Activated T-helper 2 cell treated with anti-CD3 and anti-CD28 coated beads, Interferon-gamma antibody, Interleukin-2, Interleukin-4, amounts not matched to agents 10 μg/mL and 5 μg/mL and 100 μg/mL, durations not matched to agents 14 hours and 24 hours and 36 hours (primary cell): ENCODE measurements around the gene CASZ1. TPM values are rescaled to one million over a fixed set of nuclear protein-coding genes. Genes with fewer than 3 reads are reported as not detected.

Experiments used
- DNase-seq: peaks from one replicate; pipeline ENCODE4 v3.0.0; 2021; ENCODE audit warnings: low spot score
- H3K27ac Mint-ChIP-seq: one replicate; pipeline ENCODE4 v1.8.0; 2021; ENCODE audit warnings: mixed read lengths
- H3K27me3 Mint-ChIP-seq: one replicate; pipeline ENCODE4 v1.8.0; 2021; ENCODE audit warnings: low read depth, mixed read lengths
- H3K36me3 Mint-ChIP-seq: one replicate; pipeline ENCODE4 v1.8.0; 2021; ENCODE audit warnings: low read depth, mixed read lengths
- H3K4me1 Mint-ChIP-seq: one replicate; pipeline ENCODE4 v1.8.0; 2021; ENCODE audit warnings: low read depth, mixed read lengths
- H3K4me3 Mint-ChIP-seq: one replicate; pipeline ENCODE4 v1.8.0; 2021; ENCODE audit warnings: low read depth, mild to moderate bottlenecking, moderate library complexity, mixed read lengths
- H3K9me3 Mint-ChIP-seq: one replicate; pipeline ENCODE4 v1.8.0; 2021; ENCODE audit warnings: mixed read lengths
- intact Hi-C: fragments of 100-400 bp; cut with micrococcal nuclease; formaldehyde crosslinking; loops from one replicate; pipeline ENCODE4 v1.15.1; 2023
- total RNA-seq: library from RNA; stranded (reverse); gene quantifications from 2 replicates; pipeline ENCODE4 v1.2.3, GENCODE V29; 2022

Gene CASZ1
- total RNA-seq, 1 donor from 2014 or later = 9.9 TPM

GRCh38 chr1:10671090-10671489, 125.4 kb downstream of the CASZ1 start:
- Mint-ChIP-seq H3K27ac (no peak overlapping the region), H3K4me3 (no peak overlapping the region), H3K9me3 (no peaks in the 10 kb centered on the region), H3K36me3 (no peaks in the 10 kb centered on the region), H3K4me1 (no peaks in the 10 kb centered on the region), H3K27me3 (no peaks in the 10 kb centered on the region)
- DNase-seq = no peak
- intact Hi-C loops = no loop called here

DNA sequence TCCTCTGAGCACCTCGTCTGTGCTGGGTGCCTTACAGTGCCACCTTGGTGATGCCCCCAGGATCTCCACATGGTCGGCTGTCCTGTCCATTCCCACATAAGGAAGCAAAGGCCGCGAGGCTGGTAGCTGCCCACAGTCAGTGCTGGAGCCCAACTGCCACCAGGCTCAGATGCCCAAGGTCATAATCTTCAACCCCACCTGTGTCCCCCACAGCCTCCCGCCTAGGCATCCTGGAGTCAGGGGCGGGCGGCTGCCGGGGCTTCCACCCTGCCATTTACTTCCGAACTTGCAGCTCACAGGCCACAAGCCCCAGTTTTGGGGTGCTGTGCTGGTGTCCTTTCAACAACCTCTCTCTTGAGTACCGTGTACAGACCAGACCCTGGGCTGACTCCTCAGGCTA, 126.3 kb downstream of the CASZ1 start:
- Mint-ChIP-seq H3K36me3 (no peaks in the 10 kb centered on the region), H3K4me3 (no peak overlapping the region), H3K9me3 (no peaks in the 10 kb centered on the region), H3K27ac (no peak overlapping the region), H3K4me1 (no peaks in the 10 kb centered on the region), H3K27me3 (no peaks in the 10 kb centered on the region)
- intact Hi-C loops = no loop called here
- DNase-seq = no peak

DNA sequence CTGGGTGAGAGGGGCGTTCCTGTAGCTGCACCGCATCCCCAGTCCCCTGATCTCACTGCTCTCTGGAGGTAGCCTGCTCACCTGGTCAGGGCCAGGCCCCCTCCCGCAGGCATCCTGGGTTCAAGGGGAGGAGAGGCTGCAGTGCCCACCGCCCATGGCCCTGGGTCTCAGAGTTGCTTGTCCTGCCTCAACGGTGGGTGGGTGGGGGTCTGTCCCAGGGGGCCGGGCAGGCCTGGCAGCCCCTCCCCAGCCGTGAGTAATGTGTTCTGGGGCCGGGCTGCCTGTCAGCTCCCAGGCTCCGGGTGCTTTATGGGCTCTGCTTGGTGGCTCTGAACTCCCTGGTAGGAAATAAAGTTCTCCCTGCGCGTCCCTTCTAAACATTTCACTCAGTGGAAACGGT, 126.9 kb downstream of the CASZ1 start:
- Mint-ChIP-seq H3K4me3 (no peak overlapping the region), H3K4me1 (no peaks in the 10 kb centered on the region), H3K27ac (no peak overlapping the region), H3K27me3 (no peaks in the 10 kb centered on the region), H3K9me3 (no peaks in the 10 kb centered on the region), H3K36me3 (no peaks in the 10 kb centered on the region)
- no peak for DNase-seq
- intact Hi-C loops = no loop called here

GRCh38 chr1:10667861-10668761, 128.3 kb downstream of the CASZ1 start:
- DNase-seq = no peak
- intact Hi-C loops = no loop called here
- Mint-ChIP-seq H3K27ac (no peak overlapping the region), H3K4me3 (no peak overlapping the region), H3K36me3 (no peaks in the 10 kb centered on the region), H3K4me1 (no peaks in the 10 kb centered on the region), H3K27me3 (no peaks in the 10 kb centered on the region), H3K9me3 (no peaks in the 10 kb centered on the region)

- no peaks in the 10 kb centered on the region for H3K27me3 Mint-ChIP-seq
- H3K4me3 Mint-ChIP-seq = no peak overlapping the region
- H3K27ac Mint-ChIP-seq = no peak overlapping the region
- no peaks in the 10 kb centered on the region for H3K9me3 Mint-ChIP-seq
- H3K36me3 Mint-ChIP-seq = no peaks in the 10 kb centered on the region
- intact Hi-C loops = no loop called here
- no peaks in the 10 kb centered on the region for H3K4me1 Mint-ChIP-seq
- no peak for DNase-seq
These were observed 130.3 kb downstream of the CASZ1 start for GRCh38 chr1:10665930-10666850.

GRCh38 chr1:10665226-10665625, 131.2 kb downstream of the CASZ1 start:
- Mint-ChIP-seq H3K4me1 (no peaks in the 10 kb centered on the region), H3K4me3 (no peak overlapping the region), H3K9me3 (no peaks in the 10 kb centered on the region), H3K36me3 (no peaks in the 10 kb centered on the region), H3K27me3 (no peaks in the 10 kb centered on the region), H3K27ac (no peak overlapping the region)
- intact Hi-C loops = no loop called here
- no peak for DNase-seq

DNA sequence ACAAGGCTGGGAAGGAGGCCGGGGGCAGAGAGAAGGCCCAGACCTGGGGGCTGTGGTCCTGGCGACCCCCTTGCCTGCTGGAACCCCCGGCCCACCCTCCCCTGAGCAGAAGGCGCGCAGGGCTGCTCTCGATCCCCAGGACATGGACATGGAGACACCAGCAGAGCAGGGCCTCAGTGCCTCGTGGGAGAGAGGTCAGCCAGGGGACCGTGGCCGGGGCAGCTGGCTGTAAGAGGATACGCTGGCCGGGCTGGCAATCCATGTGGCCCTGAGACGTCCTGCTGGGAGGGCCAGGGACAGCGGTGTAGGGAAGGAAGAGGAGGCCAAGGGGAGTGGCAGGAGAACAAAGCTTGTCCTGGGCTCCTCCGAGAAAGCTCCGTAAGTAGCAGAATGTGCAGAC, 132.2 kb downstream of the CASZ1 start:
- no peaks in the 10 kb centered on the region for H3K4me1 Mint-ChIP-seq
- H3K27me3 Mint-ChIP-seq = no peaks in the 10 kb centered on the region
- no peak for DNase-seq
- no peaks in the 10 kb centered on the region for H3K36me3 Mint-ChIP-seq
- no peak overlapping the region for H3K27ac Mint-ChIP-seq
- H3K4me3 Mint-ChIP-seq = no peak overlapping the region
- intact Hi-C loops = no loop called here
- H3K9me3 Mint-ChIP-seq = no peaks in the 10 kb centered on the region

DNA sequence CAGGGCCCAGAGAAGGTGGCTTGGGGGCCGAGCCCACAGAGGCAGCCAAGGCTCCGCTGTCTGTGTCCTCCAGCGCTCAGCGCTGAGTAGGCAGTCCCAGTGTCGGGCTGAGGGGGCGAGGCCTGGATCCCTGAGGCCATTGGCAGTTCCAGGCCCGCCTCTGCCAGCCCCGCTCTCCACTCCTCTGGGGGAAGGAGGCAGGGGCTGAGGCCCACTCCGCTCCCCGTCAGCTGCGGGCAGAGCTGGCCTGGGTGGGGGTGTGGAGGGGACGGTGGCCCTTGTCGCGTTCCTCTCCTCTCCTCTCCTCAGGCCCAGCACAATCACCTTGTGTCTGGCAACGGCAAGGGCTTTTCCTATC, 132.8 kb downstream of the CASZ1 start:
- Mint-ChIP-seq H3K36me3 (no peaks in the 10 kb centered on the region), H3K27ac (no peak overlapping the region), H3K27me3 (no peaks in the 10 kb centered on the region), H3K4me1 (no peaks in the 10 kb centered on the region), H3K4me3 (no peak overlapping the region), H3K9me3 (no peaks in the 10 kb centered on the region)
- intact Hi-C loops = no loop called here
- no peak for DNase-seq

GRCh38 chr1:10662824-10663677, 133.4 kb downstream of the CASZ1 start:
- no peaks in the 10 kb centered on the region for H3K9me3 Mint-ChIP-seq
- H3K27me3 Mint-ChIP-seq = no peaks in the 10 kb centered on the region
- H3K27ac Mint-ChIP-seq = no peak overlapping the region
- intact Hi-C loops = no loop called here
- H3K4me3 Mint-ChIP-seq = no peak overlapping the region
- H3K4me1 Mint-ChIP-seq = no peaks in the 10 kb centered on the region
- DNase-seq = no peak
- no peaks in the 10 kb centered on the region for H3K36me3 Mint-ChIP-seq

- Mint-ChIP-seq H3K27ac (no peak overlapping the region), H3K4me3 (no peak overlapping the region), H3K4me1 (no peaks in the 10 kb centered on the region), H3K27me3 (no peaks in the 10 kb centered on the region), H3K9me3 (no peaks in the 10 kb centered on the region), H3K36me3 (no peaks in the 10 kb centered on the region)
- no peak for DNase-seq
- intact Hi-C loops = no loop called here
These were observed 134.3 kb downstream of the CASZ1 start for GRCh38 chr1:10662090-10662688.

DNA sequence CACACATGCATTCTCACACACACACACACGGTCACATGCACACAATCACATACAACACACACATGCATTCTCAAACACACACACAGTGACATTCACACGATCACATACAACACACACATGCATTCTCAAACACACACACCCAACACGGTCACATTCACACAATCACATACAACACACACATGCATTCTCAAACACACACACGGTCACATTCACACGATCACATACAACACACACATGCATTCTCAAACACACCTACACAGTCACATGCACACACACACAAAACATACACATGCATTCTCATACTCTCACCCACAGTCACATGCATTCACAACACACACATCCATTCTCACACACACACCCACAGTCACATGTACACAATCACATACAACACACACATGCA, 135.0 kb downstream of the CASZ1 start:
- DNase-seq = no peak
- Mint-ChIP-seq H3K27me3 (no peaks in the 10 kb centered on the region), H3K4me3 (no peak overlapping the region), H3K4me1 (no peaks in the 10 kb centered on the region), H3K36me3 (no peaks in the 10 kb centered on the region), H3K27ac (no peak overlapping the region), H3K9me3 (no peaks in the 10 kb centered on the region)
- intact Hi-C loops = no loop called here
